NCI-H2107 treated with DMSO at 0.1 percent for 48 hours (cell line): Measurements from ENCODE around the gene JMJD1C.
"Not testable (repeated sequence)": the region's sequence is repeated elsewhere in the genome, so short reads cannot be mapped to it uniquely, and the experiment has no call there.

ENCODE experiments used
- DNase-seq: peaks from one replicate; lab custom pipeline; 2025; ENCODE audit not compliant: unreplicated experiment; lab: John Stamatoyannopoulos, UW

JMJD1C gene

GRCh38 chr10:63175534-63175933, 290.2 kb downstream of the JMJD1C start:
- DNase-seq: no peak

DNA sequence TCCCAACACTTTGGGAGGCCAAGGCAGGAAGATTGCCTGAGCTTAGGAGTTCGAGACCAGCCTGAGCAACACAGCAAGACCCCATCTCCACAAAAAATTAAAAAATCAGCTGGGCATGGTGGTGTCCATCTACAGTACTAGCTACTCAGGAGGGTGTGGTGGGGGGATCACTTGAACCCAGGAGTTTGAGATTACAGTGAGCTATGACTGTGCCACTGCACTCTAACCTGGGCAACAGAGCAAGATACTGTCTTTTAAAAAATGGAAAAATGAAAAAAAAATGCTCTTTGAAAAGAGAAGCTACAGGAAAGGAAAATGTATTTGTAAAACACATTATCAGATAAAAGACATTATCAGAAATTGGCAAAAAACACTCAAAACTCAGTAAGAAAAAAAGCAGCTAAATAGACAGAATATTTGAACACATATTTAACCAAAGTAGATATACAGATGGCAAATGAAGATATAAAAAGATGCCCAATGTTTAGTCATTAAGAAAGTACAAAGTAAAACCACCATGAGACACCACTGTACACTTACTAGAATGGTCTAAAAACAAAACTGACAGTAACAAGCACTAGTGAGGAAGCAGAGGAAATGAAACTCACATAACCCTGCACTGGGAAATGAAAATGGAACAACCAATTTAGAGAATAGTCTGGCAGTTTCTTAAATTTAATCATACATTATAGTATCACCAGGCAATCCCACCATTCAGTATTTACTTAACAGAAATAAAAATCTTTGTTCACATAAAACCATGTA, 292.1 kb downstream of the JMJD1C start:
- DNase-seq: no peak

DNA sequence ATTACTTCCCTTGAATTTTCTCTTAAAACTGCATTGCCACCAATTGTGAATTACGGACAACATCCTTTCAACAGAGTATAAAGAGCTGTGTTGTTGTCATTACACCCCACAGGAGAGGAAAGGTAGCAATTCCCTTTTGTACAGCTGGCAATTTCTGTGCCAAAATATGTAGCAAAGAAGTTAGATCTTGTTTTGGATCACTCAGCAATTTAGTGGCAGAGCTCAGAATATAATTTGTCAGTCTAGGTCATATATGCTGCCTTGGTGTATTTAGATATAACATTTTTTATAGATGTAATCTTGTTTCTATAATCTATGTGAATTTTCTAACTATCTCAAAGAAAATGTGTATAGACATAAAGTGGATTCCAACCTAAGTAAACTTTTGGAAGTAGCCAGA, 293.9 kb downstream of the JMJD1C start:
- DNase-seq: no peak

DNA sequence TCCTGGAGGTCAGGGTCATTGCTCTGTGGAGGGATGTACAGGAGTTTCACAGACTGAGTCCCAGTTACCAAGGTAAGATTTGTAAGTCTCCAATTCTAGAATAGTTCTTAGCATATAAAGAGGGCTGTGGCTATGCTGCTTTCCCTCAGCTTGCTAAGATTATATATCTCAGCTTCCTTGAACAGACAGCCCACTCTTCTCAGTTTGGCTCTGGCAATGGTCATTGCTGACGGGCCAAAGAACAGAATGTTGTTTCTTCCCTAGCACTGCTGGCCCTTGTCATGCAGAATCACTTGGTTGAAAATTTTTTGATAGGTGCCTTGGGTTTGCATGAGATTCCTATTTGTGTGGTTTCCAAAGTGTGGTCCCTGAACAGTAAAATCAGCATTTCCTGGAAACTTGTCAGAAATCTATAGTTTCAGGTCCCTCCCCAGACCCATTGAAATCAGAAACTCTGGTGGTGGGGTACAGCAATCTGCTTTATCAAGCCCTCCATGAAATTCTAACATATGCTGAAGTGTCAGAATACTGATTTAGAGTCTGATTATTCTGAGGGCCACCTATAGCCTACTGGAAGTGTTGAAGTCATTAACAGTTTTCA, 294.4 kb downstream of the JMJD1C start:
- DNase-seq: no peak

- DNase-seq: no peak
Measured at GRCh38 chr10:63169624-63170023, 296.2 kb downstream of the JMJD1C start.

DNA sequence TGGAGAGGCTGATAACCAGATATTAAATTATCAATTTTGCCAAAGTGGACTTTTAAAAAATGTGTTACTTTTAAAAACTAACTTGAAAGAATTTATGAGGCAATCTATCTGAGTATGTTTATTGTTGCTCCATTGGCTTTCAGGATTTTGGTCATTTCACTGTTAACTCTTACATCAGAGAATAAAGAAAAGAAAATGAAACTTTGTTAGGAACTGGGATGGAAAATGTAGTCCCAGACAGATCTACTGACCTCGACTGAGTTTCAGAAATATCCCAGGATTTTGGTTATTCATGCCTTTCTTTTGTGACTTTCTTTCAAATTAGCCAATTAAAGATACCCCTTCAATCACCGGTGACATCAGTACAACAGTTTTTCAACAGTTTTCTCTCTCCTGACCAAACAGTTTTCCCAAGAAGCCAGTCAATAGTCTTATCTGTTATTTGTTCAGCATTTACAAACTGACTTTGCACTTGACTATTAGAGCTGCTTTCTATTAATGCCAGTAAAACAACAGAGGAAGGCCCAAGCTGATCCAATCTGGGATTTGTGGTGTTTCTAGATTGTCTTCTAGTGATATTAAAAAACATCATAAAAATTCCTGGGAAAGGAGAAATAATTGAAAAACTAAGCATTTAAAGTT, 296.8 kb downstream of the JMJD1C start:
- DNase-seq: no peak

GRCh38 chr10:63166742-63167258, 299.0 kb downstream of the JMJD1C start:
- peak; percentile 32 for DNase-seq

GRCh38 chr10:63165249-63165648, 300.5 kb downstream of the JMJD1C start:
- no peak for DNase-seq

- DNase-seq: no peak
Measured at GRCh38 chr10:63164166-63164623, 301.6 kb downstream of the JMJD1C start.

- no peak for DNase-seq
Measured at GRCh38 chr10:63161592-63161991, 304.2 kb downstream of the JMJD1C start.

DNA sequence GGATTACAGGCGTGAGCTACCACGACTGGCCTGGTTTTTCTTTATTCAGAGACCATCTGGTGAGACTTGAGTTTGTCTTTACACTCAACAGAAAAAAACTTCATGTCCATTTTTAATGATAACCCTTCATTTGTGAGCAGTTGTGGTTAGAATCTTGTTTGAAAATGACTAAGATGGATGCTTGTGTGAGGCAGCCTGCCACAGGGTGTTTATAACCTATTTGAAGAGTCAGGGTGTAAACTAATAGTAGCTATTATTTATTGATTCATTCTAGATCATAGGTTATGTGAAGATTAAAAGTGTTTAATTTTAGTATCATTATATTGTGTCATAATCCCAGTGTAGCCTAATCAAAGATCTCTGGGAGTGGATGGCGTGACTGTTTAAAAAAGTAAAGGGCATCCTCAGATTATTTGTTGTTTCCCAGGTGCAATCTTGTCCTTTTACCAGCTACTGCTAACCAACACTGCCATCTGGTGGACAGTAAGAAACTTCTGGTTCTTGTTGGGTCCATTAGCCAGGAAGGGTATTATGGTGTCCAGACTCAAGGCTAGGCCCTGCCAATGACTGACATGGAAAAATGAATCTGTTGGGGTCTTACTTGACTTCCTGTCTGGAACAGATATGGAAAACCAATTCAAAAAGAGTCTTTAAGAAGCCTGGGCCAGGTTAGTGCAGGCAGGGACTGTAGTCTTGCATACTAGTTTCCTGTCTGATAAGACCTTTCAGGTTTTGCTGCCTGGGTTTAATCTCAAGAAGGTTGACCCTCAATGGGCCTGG, 307.7 kb downstream of the JMJD1C start:
- peak; percentile 61 for DNase-seq

GRCh38 chr10:63156236-63156635, 309.5 kb downstream of the JMJD1C start:
- no peak for DNase-seq

GRCh38 chr10:63155388-63156020, 310.3 kb downstream of the JMJD1C start:
- DNase-seq: no peak

GRCh38 chr10:63154546-63155387, 311.0 kb downstream of the JMJD1C start:
- no peak for DNase-seq

GRCh38 chr10:63153868-63154545, 311.8 kb downstream of the JMJD1C start:
- not testable (repeated sequence) for DNase-seq

- DNase-seq: no peak
Measured at GRCh38 chr10:63150745-63151144, 315.0 kb downstream of the JMJD1C start.

DNA sequence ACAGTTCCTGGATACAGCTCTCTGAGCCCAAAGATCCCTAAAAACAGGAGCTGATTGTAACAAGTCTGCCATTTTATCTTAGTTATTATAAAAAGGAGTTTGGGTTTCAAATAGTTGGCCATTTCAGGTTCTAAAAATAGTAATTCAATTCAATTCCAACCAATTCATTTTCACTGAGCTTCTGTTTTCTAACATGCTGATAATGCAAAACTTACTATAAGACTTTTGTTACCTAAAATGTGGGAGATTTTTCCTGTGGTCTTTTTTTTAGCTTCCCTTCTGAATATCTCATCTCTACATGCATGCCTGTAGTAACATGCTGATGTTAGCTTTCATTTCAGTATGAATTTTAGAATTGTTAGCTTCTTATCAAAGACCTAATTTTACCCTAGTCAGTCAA, 319.3 kb downstream of the JMJD1C start:
- DNase-seq: no peak

GRCh38 chr10:63145782-63146181, 320.0 kb downstream of the JMJD1C start:
- no peak for DNase-seq

- no peak for DNase-seq
Measured at GRCh38 chr10:63143987-63144386, 321.8 kb downstream of the JMJD1C start.
